Posterior vena cava (tissue), 2 donors: ENCODE results near the gene TFPT. TPM values are rescaled to one million over a fixed set of nuclear protein-coding genes. Genes with fewer than 3 reads are reported as not detected.
"Not testable (repeated sequence)": the region's sequence is repeated elsewhere in the genome, so short reads cannot be mapped to it uniquely, and the experiment has no call there.

Experiments used
- DNase-seq: peaks from one replicate; pipeline ENCODE4 v3.0.0-alpha.2; 2020; ENCODE audit warnings: low spot score
- intact Hi-C, 2 donors: fragments of 100-400 bp; cut with DNase I; formaldehyde crosslinking; loops; one replicate each; pipeline versions ENCODE4 v1.14.1 to v1.14.2; 2022 to 2023
- total RNA-seq, 2 donors: library from RNA; stranded (reverse); fragmentation: NEBNext Ultra II Directional; extraction: Animal tissue kit (Norgen Biotek cat#: 25700); gene quantifications; one replicate each; pipeline ENCODE4 v1.2.1, GENCODE V29; 2021
- donor health status: DM: yes; HTN: yes; CAD: no.
- donor health status: DM: yes; HTN: yes; CAD: no.

The TFPT gene
- total RNA-seq, 2 donors from 2014 or later = 13.3 to 14.8 TPM

GRCh38 chr19:54096617-54097106 lies 18.8 kb downstream of the TFPT start:
- no peak for DNase-seq
- intact Hi-C loops = no loop called here

DNA sequence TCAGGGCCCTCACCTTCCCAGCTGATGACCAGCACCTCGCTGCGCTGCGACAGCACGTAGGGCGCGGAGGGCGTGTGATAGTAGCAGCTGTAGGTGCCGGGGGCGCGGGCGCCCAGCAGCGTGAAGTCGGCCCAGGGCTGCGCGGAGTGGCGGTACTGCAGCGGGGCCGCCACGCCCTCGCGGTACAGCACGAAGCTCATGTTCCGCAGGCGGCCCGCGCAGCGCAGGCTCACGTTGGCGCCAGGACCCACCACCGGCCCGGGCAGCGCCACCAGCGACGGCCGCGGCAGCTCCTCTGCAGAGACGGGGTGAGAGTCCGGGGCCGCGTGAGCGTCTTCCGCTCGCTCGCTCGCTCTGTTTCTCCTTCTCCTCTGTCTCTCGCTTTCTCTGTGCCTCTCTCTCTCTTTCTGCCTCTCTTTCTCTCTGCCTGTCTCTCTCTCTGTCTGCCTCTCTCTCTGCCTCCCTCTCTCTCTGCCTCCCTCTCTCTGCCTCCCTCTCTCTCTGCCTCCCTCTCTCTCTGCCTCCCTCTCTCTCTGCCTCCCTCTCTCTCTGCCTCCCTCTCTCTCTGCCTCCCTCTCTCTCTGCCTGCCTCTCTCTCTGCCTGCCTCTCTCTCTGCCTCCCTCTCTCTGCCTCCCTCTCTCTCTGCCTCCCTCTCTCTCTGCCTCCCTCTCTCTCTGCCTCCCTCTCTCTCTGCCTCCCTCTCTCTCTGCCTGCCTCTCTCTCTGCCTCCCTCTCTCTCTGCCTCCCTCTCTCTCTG lies 19.4 kb downstream of the TFPT start:
- intact Hi-C loops = not testable (repeated sequence)
- peak; percentile 84 for DNase-seq

- intact Hi-C loops = no loop called here
- no peak for DNase-seq
Observed at GRCh38 chr19:54095136-54095858, 20.2 kb downstream of the TFPT start.

GRCh38 chr19:54094426-54095000 lies 20.9 kb downstream of the TFPT start:
- no peak for DNase-seq
- intact Hi-C loops = no loop called here

DNA sequence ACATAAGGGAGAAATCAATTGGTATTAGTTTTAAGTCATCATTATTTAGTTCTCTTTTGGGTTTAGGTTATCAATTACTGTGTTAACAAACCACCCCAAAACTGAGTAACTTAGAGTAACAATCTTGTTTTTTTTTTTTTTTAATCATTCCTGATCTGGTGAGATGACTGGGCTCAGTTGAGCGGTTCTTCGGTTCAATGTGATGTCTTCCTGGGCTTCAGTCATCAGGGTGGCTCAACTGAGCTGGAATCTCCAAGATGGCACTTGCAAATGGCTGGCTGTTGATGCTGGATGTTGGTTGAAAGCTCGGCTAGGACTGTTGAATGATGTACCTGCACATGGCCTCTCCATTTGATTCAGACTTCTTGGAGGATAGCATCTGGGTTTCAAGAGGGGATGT lies 31.0 kb downstream of the TFPT start:
- intact Hi-C loops = no loop called here
- DNase-seq = no peak

GRCh38 chr19:54081032-54081431 lies 34.4 kb downstream of the TFPT start, which contains the start of gene TARM1:
Gene TARM1, minus strand, starts transcription at chr19:54081365. Its CDS starts 25 bp downstream, at chr19:54081340.
- no peak for DNase-seq
- intact Hi-C loops = no loop called here

GRCh38 chr19:54077334-54077733 lies 38.1 kb downstream of the TFPT start:
- DNase-seq = no peak
- intact Hi-C loops = no loop called here

DNA sequence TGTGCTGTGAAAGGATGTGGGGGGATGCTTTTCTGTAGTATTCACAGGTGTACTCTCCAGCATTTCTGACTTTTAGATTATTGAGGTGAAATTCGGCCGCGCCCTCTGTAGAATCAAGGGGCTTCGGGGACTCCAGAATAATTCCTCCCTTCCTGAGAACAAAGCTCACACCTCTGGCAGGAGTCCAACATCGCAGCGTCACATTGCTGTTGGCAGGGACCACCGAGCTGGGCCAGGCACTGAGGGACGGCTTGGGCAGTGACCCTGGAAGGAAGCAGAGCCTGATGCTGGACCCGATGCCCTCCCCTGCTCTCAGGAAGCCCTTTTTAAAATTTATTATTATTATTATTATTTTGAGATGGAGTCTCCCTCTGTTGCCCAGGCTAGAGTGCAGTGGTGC lies 40.6 kb downstream of the TFPT start:
- intact Hi-C loops = no loop called here
- no peak for DNase-seq

GRCh38 chr19:54073829-54074228 lies 41.6 kb downstream of the TFPT start:
- intact Hi-C loops = no loop called here
- DNase-seq = no peak

GRCh38 chr19:54069470-54069869 lies 46.0 kb downstream of the TFPT start:
- no peak for DNase-seq
- intact Hi-C loops = no loop called here

GRCh38 chr19:54063350-54064116 lies 51.9 kb downstream of the TFPT start, which contains the start of gene VSTM1:
Gene VSTM1, minus strand, starts transcription at chr19:54063897. Its CDS starts 120 bp downstream, at chr19:54063777.
- intact Hi-C loops = no loop called here
- no peak for DNase-seq

GRCh38 chr19:54062643-54063042 lies 52.8 kb downstream of the TFPT start:
- DNase-seq = no peak
- intact Hi-C loops = no loop called here

Other genes with a start within 250 kb of the TFPT start
- gene MYADM, start 247.8 kb downstream of the TFPT start, total RNA-seq = 100 to 1,000 TPM; 360 to 372 TPM
- gene PRKCG, start 233.5 kb downstream of the TFPT start, total RNA-seq = under 1 TPM in 1 of 2 donors, not detected in 1; 0.48 TPM
- gene CACNG7, start 206.4 kb downstream of the TFPT start, total RNA-seq = not detected
- under 1 TPM; 0.05 to 0.09 TPM for gene CACNG8, start 152.7 kb downstream of the TFPT start, total RNA-seq
- gene CACNG6, start 124.0 kb downstream of the TFPT start, total RNA-seq = not detected
- under 1 TPM in 1 of 2 donors, not detected in 1; 0.60 TPM for gene VSTM1, start 51.8 kb downstream of the TFPT start, total RNA-seq
- gene TARM1, start 34.3 kb downstream of the TFPT start, total RNA-seq = not detected
- gene OSCAR, start 14.9 kb downstream of the TFPT start, total RNA-seq = 1 to 10 TPM; 3.9 to 5.0 TPM
- gene NDUFA3, start 12.8 kb downstream of the TFPT start, total RNA-seq = 100 to 1,000 TPM in 1 of 2 donors, 10 to 100 TPM in 1; 59.3 to 105 TPM
- 10 to 100 TPM; 33.6 to 37.6 TPM for gene PRPF31, start 97 bp upstream of the TFPT start, total RNA-seq
- gene CNOT3, start 22.1 kb upstream of the TFPT start, total RNA-seq = 10 to 100 TPM; 25.6 to 29.1 TPM
- 1 to 10 TPM; 4.7 to 6.2 TPM for gene LENG1, start 44.1 kb upstream of the TFPT start, total RNA-seq
- 1 to 10 TPM; 1.1 to 1.4 TPM for gene TMC4, start 57.5 kb upstream of the TFPT start, total RNA-seq
- 10 to 100 TPM; 29.0 to 38.6 TPM for gene MBOAT7, start 73.9 kb upstream of the TFPT start, total RNA-seq
- 10 to 100 TPM; 17.3 to 24.5 TPM for gene TSEN34, start 75.7 kb upstream of the TFPT start, total RNA-seq
- 1,000 to 10,000 TPM in 1 of 2 donors, 100 to 1,000 TPM in 1; 777 to 1,026 TPM for gene RPS9, start 85.2 kb upstream of the TFPT start, total RNA-seq
- 10 to 100 TPM; 14.6 to 25.5 TPM for gene LILRB3, start 107.3 kb upstream of the TFPT start, total RNA-seq
- gene LILRA6, start 127.1 kb upstream of the TFPT start, total RNA-seq = 1 to 10 TPM; 8.1 to 9.6 TPM
- gene LILRB5, start 141.6 kb upstream of the TFPT start, total RNA-seq = 10 to 100 TPM; 14.9 to 22.5 TPM
- gene LILRB2, start 165.5 kb upstream of the TFPT start, total RNA-seq = 10 to 100 TPM in 1 of 2 donors, 1 to 10 TPM in 1; 7.3 to 12.9 TPM
- 10 to 100 TPM in 1 of 2 donors, 1 to 10 TPM in 1; 6.2 to 11.7 TPM for gene LILRA5, start 197.5 kb upstream of the TFPT start, total RNA-seq
- under 1 TPM in 1 of 2 donors, not detected in 1; 0.57 TPM for gene LILRA4, start 223.5 kb upstream of the TFPT start, total RNA-seq
- gene LAIR1, start 249.3 kb upstream of the TFPT start, total RNA-seq = 10 to 100 TPM; 18.3 to 42.2 TPM